Esophagus squamous epithelium (tissue), 5 donors: ENCODE results near the gene HORMAD2. TPM values are rescaled to one million over a fixed set of nuclear protein-coding genes. Genes with fewer than 3 reads are reported as not detected.

ENCODE experiments used
- DNase-seq: peaks from one replicate; lab custom pipeline; 2025; lab: John Stamatoyannopoulos, UW
- H3K27ac ChIP-seq, 4 donors: fragments of 200-600 bp; sonication (generic); one replicate each; pipeline ENCODE4 v1.5.1; 2016 to 2019; ENCODE audit warnings: mild to moderate bottlenecking in 1 of 4
- H3K27me3 ChIP-seq, 4 donors: fragments of 200-600 bp; sonication (generic); 1 replicate in 3 of 4; 2 replicates in 1 of 4; pipeline versions ENCODE4 v1.5.1 to v1.6.0; 2017 to 2021; ENCODE audit warnings: antibody characterized with exemption in 1 of 4
- H3K36me3 ChIP-seq, 3 donors: fragments of 200-600 bp; sonication (generic); one replicate each; pipeline ENCODE4 v1.5.1; 2016 to 2019
- H3K4me1 ChIP-seq, 3 donors: fragments of 200-600 bp; sonication (generic); one replicate each; pipeline ENCODE4 v1.5.1; 2017 to 2019
- H3K4me3 ChIP-seq, 4 donors: fragments of 200-600 bp; sonication (generic); 1 replicate in 3 of 4; 2 replicates in 1 of 4; pipeline ENCODE4 v1.5.1; 2016 to 2019; ENCODE audit warnings: mild to moderate bottlenecking in 2 of 4, moderate library complexity in 1 of 4
- H3K9me3 ChIP-seq, 3 donors: fragments of 200-600 bp; sonication (generic); one replicate each; pipeline ENCODE4 v1.5.1; 2016 to 2019
- POLR2A ChIP-seq, 4 donors: fragments of 450-650 bp; IDR thresholded peaks; one replicate each; pipeline ENCODE4 v1.6.1; 2017; ENCODE audit warnings: antibody characterized with exemption in 4 of 4, mild to moderate bottlenecking in 4 of 4, moderate library complexity in 3 of 4
- WGBS, 2 donors: methylation state at CpG; one replicate each; pipeline ENCODE4 v1.1.5; 2018; 5-methylcytosine and 5-hydroxymethylcytosine counted together
- intact Hi-C: fragments of 100-400 bp; cut with DNase I; formaldehyde crosslinking; loops from one replicate; pipeline ENCODE4 v1.15.0; 2022
- total RNA-seq, 4 donors: library from RNA; depleted of rRNA; stranded (reverse); fragments of >200 nt; gene quantifications; one replicate each; pipeline ENCODE4 v1.1.0, GENCODE V29; 2016
- TF ChIP-seq, protein P1 (sequence below), 6 experiments: fragments of 450-650 bp in 4 of 6; fragments of 200-600 bp in 2 of 6; sonication (generic) in 2 of 6; IDR thresholded peaks; one replicate each; pipeline ENCODE4 v1.5.1; 2016 to 2019; ENCODE audit warnings: antibody characterized with exemption in 6 of 6, mild to moderate bottlenecking in 4 of 6, moderate library complexity in 4 of 6
- donor health status: DM: yes; HTN: yes; CAD: no.

HORMAD2 gene
- total RNA-seq, 4 donors from 2014 or later: not detected

DNA sequence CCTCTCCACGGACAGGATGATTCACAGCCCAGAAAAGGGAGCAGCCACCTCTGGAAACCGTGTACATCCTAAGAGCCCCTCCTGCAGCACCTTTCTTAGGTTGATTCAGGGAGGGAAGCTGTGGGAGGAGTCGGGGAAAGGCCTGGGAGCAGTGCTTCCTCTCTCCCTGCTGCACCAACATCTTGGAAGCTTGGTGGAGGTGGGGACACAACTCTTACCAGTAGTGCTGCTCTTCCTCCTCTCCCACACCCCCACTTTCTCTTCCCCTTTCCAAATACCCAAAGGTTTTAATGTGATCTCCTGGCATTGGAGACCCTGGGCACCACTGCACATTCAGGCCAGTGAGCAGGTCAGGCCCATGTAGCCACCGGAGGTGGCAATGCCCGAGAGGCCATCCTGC is 46.4 kb upstream of the HORMAD2 start:
- DNase-seq: no peak
- H3K27me3 ChIP-seq: no peaks in the 10 kb centered on the region
- intact Hi-C loops: no loop called here
- H3K9me3 ChIP-seq: no peaks in the 10 kb centered on the region
- H3K27ac ChIP-seq: no peak overlapping the region
- TF ChIP-seq, protein P1, sequence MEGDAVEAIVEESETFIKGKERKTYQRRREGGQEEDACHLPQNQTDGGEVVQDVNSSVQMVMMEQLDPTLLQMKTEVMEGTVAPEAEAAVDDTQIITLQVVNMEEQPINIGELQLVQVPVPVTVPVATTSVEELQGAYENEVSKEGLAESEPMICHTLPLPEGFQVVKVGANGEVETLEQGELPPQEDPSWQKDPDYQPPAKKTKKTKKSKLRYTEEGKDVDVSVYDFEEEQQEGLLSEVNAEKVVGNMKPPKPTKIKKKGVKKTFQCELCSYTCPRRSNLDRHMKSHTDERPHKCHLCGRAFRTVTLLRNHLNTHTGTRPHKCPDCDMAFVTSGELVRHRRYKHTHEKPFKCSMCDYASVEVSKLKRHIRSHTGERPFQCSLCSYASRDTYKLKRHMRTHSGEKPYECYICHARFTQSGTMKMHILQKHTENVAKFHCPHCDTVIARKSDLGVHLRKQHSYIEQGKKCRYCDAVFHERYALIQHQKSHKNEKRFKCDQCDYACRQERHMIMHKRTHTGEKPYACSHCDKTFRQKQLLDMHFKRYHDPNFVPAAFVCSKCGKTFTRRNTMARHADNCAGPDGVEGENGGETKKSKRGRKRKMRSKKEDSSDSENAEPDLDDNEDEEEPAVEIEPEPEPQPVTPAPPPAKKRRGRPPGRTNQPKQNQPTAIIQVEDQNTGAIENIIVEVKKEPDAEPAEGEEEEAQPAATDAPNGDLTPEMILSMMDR (IDR thresholded peaks at IDR 0.05): no peak
- TF ChIP-seq POLR2A (IDR thresholded peaks at IDR 0.05): no peak
- no peak overlapping the region for H3K4me3 ChIP-seq
- H3K36me3 ChIP-seq: peaks cover 0 to 29% (median 0%) of the 10 kb centered on the region in 3 donors
- WGBS, 2 donors: 54 to 78% methylated on average over 2 to 4 of the region's 5 CpGs
- peaks cover 0 to 31% (median 0%) of the 10 kb centered on the region in 3 donors for H3K4me1 ChIP-seq

DNA sequence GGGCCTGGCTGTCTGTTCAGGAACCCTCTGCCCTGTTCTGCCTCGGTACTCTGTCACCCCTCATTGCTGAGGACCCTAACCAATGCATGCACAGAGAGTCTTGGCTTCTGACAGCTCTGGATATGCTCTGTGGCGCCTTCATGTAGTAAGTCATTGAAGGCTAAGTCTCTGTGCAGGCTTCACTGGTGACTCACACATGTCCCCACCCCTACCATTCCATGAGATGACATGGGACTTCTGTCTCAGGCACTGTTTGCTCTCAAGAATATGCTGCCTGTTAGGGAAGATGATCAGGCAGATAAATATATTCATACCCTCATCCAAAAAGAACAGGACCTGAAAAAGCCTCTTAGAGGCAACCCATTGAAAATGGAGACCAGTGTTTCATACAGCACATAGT is 43.6 kb upstream of the HORMAD2 start:
- DNase-seq: no peak
- H3K9me3 ChIP-seq: no peaks in the 10 kb centered on the region
- H3K4me3 ChIP-seq: no peak overlapping the region
- H3K27me3 ChIP-seq: no peaks in the 10 kb centered on the region
- H3K36me3 ChIP-seq: peaks cover 0 to 10% (median 0%) of the 10 kb centered on the region in 3 donors
- peak overlapping the region in 3 of 4 donors; percentile 11 to 78 (median 55) for H3K27ac ChIP-seq
- TF ChIP-seq, protein P1 (IDR thresholded peaks at IDR 0.05): no peak
- no peak for TF ChIP-seq POLR2A (IDR thresholded peaks at IDR 0.05)
- WGBS, 2 donors: 60% methylated on average over 1 of the region's 2 CpGs; no CpG with 5 or more reads in 1 of the 2 donors
- H3K4me1 ChIP-seq: peaks cover 0 to 38% (median 0%) of the 10 kb centered on the region in 3 donors
- intact Hi-C loops: no loop called here

DNA sequence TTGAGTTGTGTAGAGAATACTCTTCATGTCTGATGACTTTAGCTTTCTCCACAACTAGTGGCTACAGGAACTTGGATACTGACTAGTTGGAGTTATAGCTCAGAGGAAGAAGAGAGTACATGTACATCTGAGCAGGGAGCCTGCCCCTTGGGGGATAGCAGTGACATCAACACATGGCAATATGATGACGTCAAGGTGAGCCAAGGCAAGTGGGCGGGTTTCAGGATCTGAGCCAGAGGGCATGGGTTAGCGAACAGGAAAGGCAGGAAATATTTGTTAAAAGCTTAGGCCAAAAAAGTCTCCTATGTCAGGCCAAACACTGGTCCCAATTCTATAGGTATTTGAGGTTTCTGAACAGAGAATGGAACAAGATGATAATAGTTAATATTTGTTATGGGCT is 42.0 kb upstream of the HORMAD2 start:
- Histone ChIP-seq H3K9me3 (no peaks in the 10 kb centered on the region), H3K4me3 (no peak overlapping the region), H3K27me3 (no peaks in the 10 kb centered on the region), H3K36me3 (peaks cover 0 to 2% (median 0%) of the 10 kb centered on the region in 3 donors), H3K27ac (peak overlapping the region; percentile 10 to 78 (median 50)), H3K4me1 (peaks cover 0 to 39% (median 0%) of the 10 kb centered on the region in 3 donors)
- 31 to 61% methylated on average over 3 of the region's 3 CpGs for WGBS, 2 donors
- no peak for DNase-seq
- intact Hi-C loops: no loop called here
- no peak for TF ChIP-seq POLR2A (IDR thresholded peaks at IDR 0.05)

DNA sequence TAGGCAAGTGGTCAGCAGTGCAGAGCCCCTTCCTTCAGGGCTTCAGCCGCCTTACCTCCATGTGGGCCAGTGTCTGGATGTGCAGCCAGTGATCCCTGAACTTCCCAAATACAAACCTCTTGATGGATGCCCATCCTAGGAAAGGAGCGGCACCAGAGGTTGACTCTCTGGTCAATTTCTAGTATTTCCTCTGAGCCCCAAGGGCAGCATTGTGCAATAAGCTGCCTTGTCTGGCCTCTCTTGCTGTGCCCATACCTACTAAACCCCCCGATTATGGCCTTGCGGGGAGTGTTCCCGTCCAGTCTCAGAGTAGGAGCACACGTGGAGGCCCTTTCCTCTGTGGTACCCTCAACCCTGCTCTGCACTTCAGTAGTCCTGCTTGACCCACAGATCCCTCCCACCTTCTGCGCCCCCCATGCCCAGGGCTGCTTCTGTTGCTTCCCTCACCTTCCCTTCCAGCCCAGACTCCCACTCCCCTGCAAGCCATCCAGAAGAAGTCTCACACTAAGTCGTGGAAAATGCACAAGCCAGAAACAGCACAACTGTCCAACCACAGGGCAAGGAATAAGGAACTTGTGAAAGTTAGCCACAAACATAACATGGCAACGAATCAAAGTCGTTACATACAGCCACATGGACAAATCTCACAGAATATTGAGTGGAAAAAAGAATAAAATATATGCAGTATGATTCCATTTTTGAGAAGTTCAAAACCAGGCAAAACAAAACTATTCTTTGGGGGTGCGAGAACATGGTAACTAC is 39.6 kb upstream of the HORMAD2 start:
- Histone ChIP-seq H3K4me3 (no peak overlapping the region), H3K36me3 (no peaks in the 10 kb centered on the region), H3K27ac (no peak overlapping the region), H3K27me3 (no peaks in the 10 kb centered on the region), H3K9me3 (no peaks in the 10 kb centered on the region), H3K4me1 (peaks cover 3 to 61% (median 13%) of the 10 kb centered on the region in 3 donors)
- intact Hi-C loops: no loop called here
- DNase-seq: no peak
- 79 to 82% methylated on average over 8 to 10 of the region's 11 CpGs for WGBS, 2 donors
- no peak for TF ChIP-seq POLR2A (IDR thresholded peaks at IDR 0.05)
- TF ChIP-seq, protein P1 (IDR thresholded peaks at IDR 0.05): no peak

DNA sequence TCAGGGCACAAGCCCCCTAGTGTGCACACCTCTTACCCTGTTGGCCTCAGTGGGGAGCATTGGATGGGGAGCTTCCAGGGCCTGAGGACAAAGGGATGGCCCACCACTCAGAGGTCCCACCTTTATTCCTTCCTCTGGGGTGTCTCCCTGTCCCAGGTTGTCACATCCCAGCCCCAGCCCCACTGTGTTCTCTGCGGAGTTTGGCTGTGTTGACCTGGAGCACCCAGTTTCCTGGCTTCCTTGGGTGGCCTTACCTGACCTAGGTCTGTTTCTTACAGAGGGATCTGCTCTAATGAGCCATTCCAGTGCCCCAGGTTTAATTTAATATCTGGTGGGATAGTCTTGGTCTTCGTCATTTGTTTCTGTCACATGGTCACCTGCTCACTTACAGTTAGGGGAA is 38.8 kb upstream of the HORMAD2 start:
- DNase-seq: no peak
- no peak for TF ChIP-seq POLR2A (IDR thresholded peaks at IDR 0.05)
- TF ChIP-seq, protein P1 (IDR thresholded peaks at IDR 0.05): no peak

More for the DNA sequence above, 38.8 kb upstream of the HORMAD2 start:
- Histone ChIP-seq H3K36me3 (no peaks in the 10 kb centered on the region), H3K27me3 (no peaks in the 10 kb centered on the region), H3K27ac (no peak overlapping the region), H3K9me3 (no peaks in the 10 kb centered on the region), H3K4me3 (no peak overlapping the region), H3K4me1 (peaks cover 3 to 54% (median 13%) of the 10 kb centered on the region in 3 donors)
- intact Hi-C loops: no loop called here
- WGBS, 2 donors: 80% methylated on average over 2 of the region's 2 CpGs; no CpG with 5 or more reads in 1 of the 2 donors
